HepG2 (cell line): ENCODE data around the gene RRAD. TPM values are rescaled to one million over a fixed set of nuclear protein-coding genes. Genes with fewer than 3 reads are reported as not detected.
A peak's percentile ranks its signal among the peaks of the same experiment; 100 is the strongest.

Experiments
- ATAC-seq: fragments of 200-7000 bp; cut with Tn5 transposase; 3 replicates; pipeline ENCODE4 v1.9.1; 2020; ENCODE audit warnings: mild to moderate bottlenecking, moderate library complexity
- BruUV-seq: library from RNA; stranded (reverse); fragments of 400-500 nt; replicated peaks from 2 replicates; lab custom pipeline; 2021; lab: Mats Ljungman, UMichigan
- CTCF ChIA-PET: fragments of 300-600 bp; formaldehyde crosslinking; extraction: SDS; loops from one replicate; lab custom pipeline; 2021; ENCODE audit warnings: low total read pairs, inconsistent platforms, low intra/inter-chr PET ratio; lab: Yijun Ruan, JAX
- POLR2A ChIA-PET: fragments of 350-600 bp; sonication (Branson Sonifier 250); formaldehyde crosslinking; loops from one replicate; lab custom pipeline; 2020; ENCODE audit warnings: antibody characterized with exemption, inconsistent platforms; lab: Yijun Ruan, JAX
- DNase-seq: peaks from one replicate; pipeline ENCODE4 v3.0.0-alpha.2; 2015; ENCODE audit warnings: low spot score
- FAIRE-seq: peaks from 3 replicates; lab custom pipeline; 2011; peaks lifted over from hg19 to GRCh38; lab: Jason Lieb, UNC
- H2AFZ ChIP-seq: one replicate; pipeline ENCODE4 v1.6.1; 2011; ENCODE audit warnings: low read length, inconsistent platforms
- H3K27ac ChIP-seq: fragments of 300-600 bp; 3 replicates; pipeline ENCODE4 v1.8.0; 2011; ENCODE audit warnings: mixed run types, mild to moderate bottlenecking, mixed read lengths, low read length, inconsistent platforms; ENCODE audit not compliant: insufficient read depth; ENCODE audit errors: extremely low read length
- H3K27me3 ChIP-seq, 2 experiments: fragments of 200-600 bp in 1 of 2; 2 replicates in 1 of 2; 3 replicates in 1 of 2; pipeline versions ENCODE4 v1.6.0 to v1.8.0; 2011; ENCODE audit warnings: low read length in 2 of 2, mild to moderate bottlenecking in 2 of 2, moderate library complexity in 2 of 2, inconsistent platforms in 1 of 2; ENCODE audit not compliant: insufficient read depth in 2 of 2, control insufficient read depth in 1 of 2
- H3K36me3 ChIP-seq, 2 experiments: fragments of 200-600 bp in 1 of 2; replicated peaks in 1 of 2; 2 replicates in 1 of 2; 3 replicates in 1 of 2; pipeline versions ENCODE4 v1.5.1 to v1.8.0; 2011; ENCODE audit warnings: low read length in 2 of 2, inconsistent platforms in 1 of 2; ENCODE audit not compliant: insufficient read depth in 2 of 2, control insufficient read depth in 1 of 2
- H3K4me1 ChIP-seq: 2 replicates; pipeline ENCODE4 v1.5.1; 2012; ENCODE audit warnings: low read length, inconsistent platforms; ENCODE audit not compliant: insufficient read depth
- H3K4me2 ChIP-seq: 2 replicates; pipeline ENCODE4 v1.6.0; 2011; ENCODE audit warnings: low read depth, low read length, inconsistent platforms
- H3K4me3 ChIP-seq, 3 experiments: fragments of 200-600 bp in 1 of 3; sonication (generic), shearing (Covaris generic) in 1 of 3; replicated peaks in 1 of 3; 2 replicates each; pipeline ENCODE4 v1.5.1; 2011 to 2016; ENCODE audit warnings: low read length in 3 of 3, inconsistent platforms in 2 of 3, low read depth in 2 of 3, mild to moderate bottlenecking in 2 of 3, control low read depth in 1 of 3, mixed read lengths in 1 of 3; ENCODE audit not compliant: insufficient read depth in 1 of 3
- H3K79me2 ChIP-seq: one replicate; pipeline ENCODE4 v1.6.1; 2011; ENCODE audit warnings: low read length, inconsistent platforms; ENCODE audit not compliant: insufficient read depth
- H3K9ac ChIP-seq: 2 replicates; pipeline ENCODE4 v1.6.0; 2011; ENCODE audit warnings: mild to moderate bottlenecking, low read depth, low read length, inconsistent platforms; ENCODE audit not compliant: insufficient read depth
- H3K9me3 ChIP-seq: 2 replicates; pipeline ENCODE4 v1.5.1; 2012; ENCODE audit warnings: mild to moderate bottlenecking, low read length
- H4K20me1 ChIP-seq: 2 replicates; pipeline ENCODE4 v1.6.0; 2011; ENCODE audit warnings: inconsistent platforms, mild to moderate bottlenecking, low read length, moderate library complexity; ENCODE audit not compliant: insufficient read depth
- CBFB ChIP-seq: sonication (generic); formaldehyde crosslinking; IDR thresholded peaks from 2 replicates; pipeline ENCODE4 v1.4.0; 2020; ENCODE audit warnings: missing genetic modification reagents
- CCAR2 ChIP-seq: fragments of 200-400 bp; formaldehyde crosslinking; optimal IDR thresholded peaks from 2 replicates; pipeline ENCODE3; 2018; ENCODE audit warnings: low read depth, mild to moderate bottlenecking, low read length, moderate library complexity
- CTCF ChIP-seq: sonication (generic); formaldehyde crosslinking; IDR thresholded peaks from 2 replicates; pipeline ENCODE4 v1.5.0; 2020; ENCODE audit warnings: mild to moderate bottlenecking, missing genetic modification reagents, moderate library complexity
- HNRNPL ChIP-seq: fragments of 200-400 bp; formaldehyde crosslinking; IDR thresholded peaks from 2 replicates; pipeline ENCODE4 v1.6.1; 2017; ENCODE audit warnings: mild to moderate bottlenecking, low read depth, low read length
- KAT8 ChIP-seq: IDR thresholded peaks from 2 replicates; pipeline ENCODE4 v1.6.1; 2016; ENCODE audit warnings: missing genetic modification reagents, missing compliant biosample characterization
- SKIL ChIP-seq: sonication (generic); formaldehyde crosslinking; IDR thresholded peaks from 2 replicates; pipeline ENCODE4 v1.8.0; 2022; ENCODE audit warnings: missing genetic modification reagents, mild to moderate bottlenecking, moderate library complexity, borderline replicate concordance
- TFDP1 ChIP-seq: IDR thresholded peaks from 2 replicates; pipeline ENCODE4 v1.6.1; 2016; ENCODE audit warnings: missing compliant biosample characterization, missing genetic modification reagents, borderline replicate concordance
- YY1 ChIP-seq: IDR thresholded peaks from 2 replicates; pipeline ENCODE4 v1.6.1; 2011; ENCODE audit warnings: low read length, low read depth, moderate library complexity, mild to moderate bottlenecking; ENCODE audit not compliant: insufficient read depth, insufficient replicate concordance
- ZNF260 ChIP-seq: sonication (generic); formaldehyde crosslinking; IDR thresholded peaks from 2 replicates; pipeline ENCODE4 v1.4.0; 2020; ENCODE audit warnings: missing genetic modification reagents, low read depth, mild to moderate bottlenecking, borderline replicate concordance
- ZNF317 ChIP-seq: sonication (generic); formaldehyde crosslinking; IDR thresholded peaks from 2 replicates; pipeline ENCODE4 v1.5.0; 2020; ENCODE audit warnings: mild to moderate bottlenecking, missing genetic modification reagents
- ZNF737 ChIP-seq: sonication (generic); formaldehyde crosslinking; IDR thresholded peaks from 2 replicates; pipeline ENCODE4 v1.5.0; 2020; ENCODE audit warnings: missing genetic modification reagents, mild to moderate bottlenecking, borderline replicate concordance
- ZNF776 ChIP-seq: sonication (generic); formaldehyde crosslinking; IDR thresholded peaks from 2 replicates; pipeline ENCODE4 v1.4.0; 2020; ENCODE audit warnings: mild to moderate bottlenecking, missing genetic modification reagents
- ZNF782 ChIP-seq: sonication (generic); formaldehyde crosslinking; IDR thresholded peaks from 2 replicates; pipeline ENCODE4 v1.4.0; 2020; ENCODE audit warnings: missing genetic modification reagents, mild to moderate bottlenecking, borderline replicate concordance
- ZNF788 ChIP-seq: sonication (generic); formaldehyde crosslinking; IDR thresholded peaks from 2 replicates; pipeline ENCODE4 v1.5.0; 2020; ENCODE audit warnings: mild to moderate bottlenecking, missing genetic modification reagents, borderline replicate concordance
- WGBS: methylation state at CpG from one replicate; pipeline ENCODE4 v1.1.6; 2017; ENCODE audit warnings: low lambda C conversion rate; 5-methylcytosine and 5-hydroxymethylcytosine counted together
- in situ Hi-C: cut with HindIII; loops from 2 replicates; pipeline ENCODE4 v1.10.0; 2017; ENCODE audit warnings: low pct_unique_long_range_greater_than_20kb; ENCODE audit not compliant: extremely low pct_ligation_motif_present
- intact Hi-C: fragments of 100-400 bp; cut with micrococcal nuclease; formaldehyde crosslinking; loops from one replicate; pipeline ENCODE4 v1.10.0; 2022; ENCODE audit not compliant: unreplicated experiment
- polyA plus RNA-seq, 8 experiments: library from polyadenylated mRNA; depleted of rRNA in 3 of 8; stranded (reverse) in 7 of 8; unstranded in 1 of 8; fragments of >200 nt; fragmentation: Illumina TruSeq in 4 of 8; extraction: Trizol in 4 of 8; gene quantifications; 2 replicates each; pipeline versions ENCODE4 v1.2.1 to v1.2.3, GENCODE V29; 2011 to 2016; ENCODE audit warnings: low read depth in 4 of 8, missing spikeins in 1 of 8, mixed read lengths in 1 of 8; ENCODE audit not compliant: insufficient read depth in 1 of 8
- total RNA-seq, 5 experiments: library from RNA; depleted of rRNA; stranded (reverse); fragments of >200 nt; fragmentation: Illumina TruSeq; extraction: Trizol; gene quantifications; 2 replicates each; pipeline ENCODE4 v1.2.3, GENCODE V29; 2016; ENCODE audit warnings: low read depth in 1 of 5

RRAD gene
- total and polyA plus RNA-seq, 2 of the 13 experiments (the other 11 are each of a cell fraction or from before 2014, with no cell fraction given): 0.80 to 1.1 TPM

GRCh38 chr16:66903544-66904427 lies 21.5 kb downstream of the RRAD start (continued):
- TF ChIP-seq CCAR2: no peak
- no peak for TF ChIP-seq KAT8 (CRISPR knock-in tag)
- TF ChIP-seq HNRNPL: 0 out of 2 replicates have a peak, but pooled peaks have one; percentile 25
- TF ChIP-seq TFDP1 (CRISPR knock-in tag): no peak
- TF ChIP-seq, all 625 proteins: peak for 10

GRCh38 chr16:66902648-66903543 lies 22.4 kb downstream of the RRAD start:
- Histone ChIP-seq H3K4me1 (peaks cover 94% of the 10 kb centered on the region), H3K9ac (no peak overlapping the region), H3K4me3 (no peak overlapping the region), H4K20me1 (no peaks in the 10 kb centered on the region), H3K4me2 (no peak overlapping the region), H3K9me3 (no peaks in the 10 kb centered on the region), H3K36me3 (no peaks in the 10 kb centered on the region), H3K27me3 (no peaks in the 10 kb centered on the region), H3K79me2 (no peaks in the 10 kb centered on the region), H3K27ac (no peak overlapping the region), H2AFZ (no peak overlapping the region)
- intact Hi-C loops: no loop called here
- 42% methylated on average over 12 of the region's 14 CpGs for WGBS
- ATAC-seq (no peak), FAIRE-seq (no peak), DNase-seq (no peak)
- ChIA-PET CTCF (no interaction called here), POLR2A (interaction anchor here (2.0 to 10.3 kb wide), 3 partner anchors 17 to 31 kb away, joined by 4 to 86 read pairs (median 20); partner anchors contain the start of genes CDH16, CIAO2B and PDP2)
- BruUV-seq: no TSS peak
- in situ Hi-C loops: loop anchor here (5.0 kb wide), 1 partner anchor 34 kb away; the partner anchor contains the start of gene CES2
- TF ChIP-seq ZNF776 (CRISPR knock-in tag): 0 out of 2 replicates have a peak, but pooled peaks have one; percentile 45
- 0 out of 2 replicates have a peak, but pooled peaks have one; percentile 25 for TF ChIP-seq ZNF317
- TF ChIP-seq YY1: no peak
- peak; percentile 52 for TF ChIP-seq CTCF
- TF ChIP-seq ZNF260 (CRISPR knock-in tag): no peak
- TF ChIP-seq CBFB (CRISPR knock-in tag): no peak
- TF ChIP-seq ZNF788 (CRISPR knock-in tag): no peak
- TF ChIP-seq ZNF737 (CRISPR knock-in tag): no peak
- TF ChIP-seq ZNF782 (CRISPR knock-in tag): no peak
- no peak for TF ChIP-seq SKIL
